GM21367 (cell line): ENCODE measurements around the gene ADRA2B.
A peak's percentile ranks its signal among the peaks of the same experiment; 100 is the strongest.
"Not testable (repeated sequence)": the region's sequence is repeated elsewhere in the genome, so short reads cannot be mapped to it uniquely, and the experiment has no call there.

ENCODE experiments used
- ATAC-seq: cut with Tn5 transposase; IDR thresholded peaks from one replicate; pipeline ENCODE4 v1.9.1; 2021; ENCODE audit not compliant: unreplicated experiment

Gene ADRA2B

DNA sequence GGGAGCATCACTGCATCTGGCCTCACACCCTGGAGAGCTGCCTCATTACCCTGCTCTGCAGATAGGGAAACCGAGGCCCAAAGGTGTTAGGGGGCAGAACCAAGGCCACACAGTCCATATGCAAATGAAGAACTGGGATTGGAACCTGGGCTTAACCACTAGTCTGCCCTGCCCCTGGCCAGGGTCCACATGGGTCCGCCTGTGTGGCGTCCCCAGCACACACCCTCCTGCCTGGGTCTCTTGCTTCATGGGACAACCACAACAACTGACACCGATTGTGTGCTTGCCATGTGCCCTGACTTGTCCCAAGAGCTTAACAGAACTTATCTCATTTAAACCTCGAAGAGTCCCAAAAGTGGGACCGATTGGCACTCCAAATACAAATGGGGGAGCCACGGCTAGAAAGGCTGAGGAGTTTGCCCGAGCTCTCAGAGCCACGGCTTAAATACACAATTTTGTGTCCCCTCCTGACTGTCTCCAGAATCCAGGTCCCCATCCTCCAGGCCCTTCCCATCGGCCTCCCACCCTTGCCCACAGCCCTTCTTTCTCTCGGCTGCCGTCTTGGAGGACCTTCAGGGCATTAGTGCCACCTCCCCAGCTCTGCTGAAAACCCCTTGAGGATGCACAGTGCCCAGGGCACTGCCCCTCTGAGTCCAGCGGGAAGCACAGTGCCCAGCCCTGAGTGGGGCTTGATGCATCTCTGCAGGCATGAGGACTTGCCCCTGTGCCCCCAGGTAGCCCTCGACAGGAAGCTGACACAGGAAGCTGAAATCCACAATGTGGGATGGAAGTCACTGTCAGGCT, 34.6 kb upstream of the ADRA2B start:
- no peak for ATAC-seq

- ATAC-seq = no peak
Observed at GRCh38 chr2:96150007-96150640, 33.8 kb upstream of the ADRA2B start.

DNA sequence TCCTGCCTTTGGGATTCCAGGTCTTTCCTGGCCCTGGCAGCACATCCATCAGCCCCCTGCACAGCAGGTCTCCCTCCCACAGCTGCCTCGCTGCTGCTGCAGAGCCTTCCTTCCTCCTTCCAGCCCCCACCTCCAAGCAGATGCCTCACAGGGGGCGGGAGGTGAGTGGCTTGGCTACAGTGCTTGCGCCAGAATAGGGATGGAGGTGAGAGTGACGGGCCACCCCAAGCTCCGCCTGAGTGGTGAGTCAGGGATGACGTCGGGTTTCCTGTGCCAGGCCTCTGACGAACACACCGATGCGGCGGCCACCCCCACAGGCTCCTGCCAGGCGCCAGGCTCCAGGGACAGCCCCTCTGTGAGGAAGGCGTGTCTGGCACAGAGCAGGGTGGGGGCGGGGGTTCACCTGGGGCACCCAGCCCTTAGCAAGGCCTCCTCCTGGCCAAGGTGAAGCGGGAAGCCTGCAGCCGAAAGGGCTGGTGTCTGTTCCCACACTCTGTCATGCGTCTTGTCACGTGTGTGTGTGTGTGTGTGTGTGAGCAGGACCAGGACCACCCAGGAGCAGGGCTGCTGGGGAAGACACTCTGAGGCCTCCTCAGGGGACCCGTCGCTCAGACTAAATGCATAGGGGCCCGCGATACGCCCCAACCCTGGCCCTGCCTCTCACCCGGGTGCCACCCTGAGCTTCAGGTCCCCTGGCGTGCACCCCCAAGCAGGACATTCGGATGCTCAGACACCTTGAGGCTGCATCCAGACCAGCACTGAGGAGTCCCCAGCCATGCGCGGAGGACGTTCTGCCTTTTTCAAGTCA, 32.2 kb upstream of the ADRA2B start:
- ATAC-seq = peak; percentile 39

DNA sequence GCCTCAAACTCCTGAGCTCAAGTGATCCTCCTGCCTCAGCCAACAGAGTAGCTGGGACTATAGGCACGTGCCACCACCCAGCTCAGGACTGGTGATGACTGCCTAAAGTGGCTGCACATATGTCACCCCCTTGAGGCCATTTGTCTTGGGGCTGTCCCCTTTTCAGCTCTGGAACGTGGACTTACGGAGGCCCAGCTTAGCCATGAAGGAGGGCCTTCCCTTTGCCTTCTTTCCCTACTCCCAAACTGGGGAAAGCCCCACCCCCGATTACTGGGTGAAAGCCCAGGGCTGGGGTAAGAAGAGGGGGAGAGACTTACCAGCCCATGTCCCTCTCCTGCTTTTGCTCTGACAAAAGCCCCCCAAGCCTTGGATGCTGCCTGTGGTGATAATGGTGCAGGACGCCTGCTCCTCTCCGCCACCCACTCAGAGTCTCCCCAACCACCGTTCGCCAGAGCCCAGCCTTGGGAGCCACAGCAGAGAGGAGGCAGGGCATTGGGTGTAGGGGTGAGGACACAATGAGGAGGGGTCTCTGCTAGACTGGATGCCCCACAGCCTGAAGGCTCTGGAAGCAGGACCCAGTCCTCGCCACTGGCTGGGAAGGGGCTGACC, 31.3 kb upstream of the ADRA2B start:
- no peak for ATAC-seq

- no peak for ATAC-seq
Observed at GRCh38 chr2:96146881-96147592, 30.7 kb upstream of the ADRA2B start.

- ATAC-seq = peak; percentile 20
Observed at GRCh38 chr2:96146153-96146880, 29.9 kb upstream of the ADRA2B start.

- ATAC-seq = no peak
Observed at GRCh38 chr2:96145848-96146152, 29.4 kb upstream of the ADRA2B start.

DNA sequence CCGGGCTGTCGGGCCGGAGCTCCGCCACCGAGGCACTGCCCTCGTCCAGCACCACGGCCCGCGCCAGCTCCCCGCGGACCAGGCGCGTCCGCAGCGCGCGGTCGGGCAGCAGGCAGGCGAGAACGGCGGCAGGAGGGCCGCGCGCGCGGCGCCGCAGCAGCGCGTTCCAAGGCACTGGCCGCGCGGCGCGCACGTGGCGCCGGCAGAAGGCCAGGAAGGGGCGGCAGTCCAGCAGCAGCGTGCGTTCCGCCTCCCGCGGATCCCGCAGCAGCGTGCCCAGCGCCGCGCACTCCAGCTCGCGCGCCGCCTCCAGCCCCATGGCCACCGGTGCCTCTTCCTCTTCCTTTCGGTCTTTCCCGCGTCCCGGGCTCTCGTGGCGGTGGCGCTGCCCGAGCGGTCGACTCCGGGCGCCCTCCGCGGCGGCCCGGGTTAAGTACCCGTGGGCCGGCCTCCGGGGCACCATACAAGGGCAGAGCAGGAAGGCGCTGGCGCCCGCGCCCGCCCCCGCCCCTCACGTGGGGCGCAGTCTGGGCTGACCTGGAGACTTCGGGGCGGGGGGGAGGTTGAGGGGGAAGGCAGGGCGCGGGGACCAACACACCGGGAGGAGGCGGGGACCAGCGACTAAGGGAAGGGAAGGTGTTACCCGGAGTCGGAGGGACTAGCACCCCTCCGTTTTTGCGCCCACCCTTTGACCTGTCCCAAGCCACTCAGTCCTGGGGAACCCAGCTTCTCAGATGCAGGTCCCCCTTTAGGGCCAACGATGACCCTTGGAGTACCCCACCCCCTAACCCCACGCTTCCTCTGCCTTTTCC, 28.9 kb upstream of the ADRA2B start, which contains the start of gene DUSP2:
DUSP2 (minus strand) TSS at position 405 of the 812 bp plus-strand sequence; CDS start at position 319, 86 bp downstream.
- peak; percentile 38 for ATAC-seq

DNA sequence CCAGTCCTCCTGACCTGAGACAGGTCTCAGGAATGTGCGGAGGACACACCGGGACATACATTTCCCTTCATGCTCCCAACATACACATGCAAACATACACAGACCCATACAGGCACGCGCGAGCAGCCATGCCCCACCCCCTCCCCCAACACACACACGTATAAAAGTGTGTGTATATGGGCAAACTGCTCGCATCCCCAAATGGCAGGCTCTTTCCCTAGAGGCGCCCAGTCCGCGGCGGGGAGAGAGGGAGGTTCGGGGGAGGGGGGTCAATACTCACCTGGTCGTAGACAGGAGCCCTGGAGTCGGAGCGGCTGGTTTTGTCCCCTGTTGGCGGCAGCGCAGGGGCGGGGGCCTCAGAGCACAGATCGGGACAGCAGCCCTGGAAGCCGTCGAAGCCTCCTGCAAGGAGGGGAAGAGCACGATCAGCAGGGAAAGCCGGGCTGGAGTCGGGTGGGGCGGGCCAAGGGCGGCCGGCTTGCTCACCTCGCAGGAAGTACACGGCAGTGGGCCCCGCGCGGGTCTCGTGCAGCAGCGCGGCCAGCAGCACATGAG, 28.2 kb upstream of the ADRA2B start:
- no peak for ATAC-seq

GRCh38 chr2:96143848-96144480, 27.6 kb upstream of the ADRA2B start:
- no peak for ATAC-seq

- no peak for ATAC-seq
Observed at GRCh38 chr2:96143231-96143847, 27.0 kb upstream of the ADRA2B start.

DNA sequence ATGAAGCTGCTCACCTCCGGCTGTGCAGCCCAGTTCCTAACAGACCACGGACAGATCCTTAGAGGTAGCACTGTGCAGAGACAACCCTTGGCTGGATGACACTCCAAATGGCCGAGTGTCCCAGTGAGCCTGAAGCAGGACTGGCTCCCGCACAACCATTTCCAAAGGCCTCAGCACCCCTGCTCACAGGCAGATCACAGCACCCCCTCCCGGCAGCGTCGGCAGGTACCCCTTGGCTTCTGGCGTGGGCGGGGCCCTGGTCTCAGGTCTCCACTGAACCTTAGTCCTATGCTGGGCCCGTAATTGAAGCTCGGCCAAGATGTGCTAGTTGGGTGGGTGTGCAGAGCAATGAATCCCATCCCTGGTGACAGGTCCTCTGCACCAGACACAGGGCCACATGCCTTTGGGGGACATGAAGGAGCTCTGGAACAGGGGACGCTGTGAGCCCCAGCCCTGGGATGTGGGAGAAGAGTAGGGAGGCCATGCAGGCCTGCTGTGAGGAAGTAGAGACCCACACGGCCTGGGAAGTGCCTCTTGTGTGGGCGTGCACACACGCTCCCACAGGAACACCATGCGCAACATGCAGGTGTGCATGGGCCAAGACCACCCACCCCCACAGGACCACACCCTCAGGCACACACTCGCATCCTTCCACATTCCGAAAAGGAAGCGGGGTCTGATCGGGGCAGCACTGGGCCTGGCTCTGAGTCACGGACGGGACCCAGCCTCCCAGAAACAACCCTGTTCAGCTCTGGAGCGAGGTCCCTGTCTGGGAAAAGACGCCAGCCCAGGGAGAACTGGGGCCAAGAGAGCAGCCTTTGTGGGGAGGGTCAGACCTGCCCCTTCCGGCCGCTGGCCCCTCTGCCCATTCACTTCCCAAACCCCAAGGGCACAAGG, 26.1 kb upstream of the ADRA2B start:
- no peak for ATAC-seq

GRCh38 chr2:96141624-96141967, 25.2 kb upstream of the ADRA2B start:
- ATAC-seq = not testable (repeated sequence)

DNA sequence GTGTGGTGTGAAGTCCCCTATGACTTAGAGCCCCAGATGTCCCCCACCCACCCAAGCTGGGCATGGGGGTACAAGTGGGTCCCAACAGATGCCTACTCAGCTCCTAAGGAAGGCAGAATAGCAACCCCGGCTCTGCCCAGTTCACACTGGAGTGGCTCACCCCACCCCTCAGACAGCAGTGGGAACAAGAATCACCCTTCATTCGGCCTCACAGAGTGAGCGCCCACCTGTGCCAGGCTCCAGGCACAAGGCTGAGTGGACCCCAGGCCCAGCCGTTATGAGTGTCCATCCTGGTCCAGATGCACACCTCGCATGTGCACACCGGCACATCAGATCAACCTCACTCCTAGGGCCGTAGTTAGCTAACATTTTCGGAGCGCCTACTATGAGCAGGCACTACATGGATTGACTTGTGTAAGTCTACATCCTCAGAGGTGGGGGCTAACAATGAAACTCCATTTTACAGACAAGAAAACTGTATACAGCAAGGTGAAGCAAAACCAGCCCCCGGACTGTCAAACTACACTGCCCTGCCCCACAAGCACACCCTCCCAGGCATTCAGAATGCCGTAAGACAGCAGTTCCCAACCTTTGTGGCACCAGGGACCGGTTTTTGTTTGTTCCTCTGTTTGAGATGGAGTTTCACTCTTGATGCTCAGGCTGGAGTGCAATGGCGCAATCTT, 24.7 kb upstream of the ADRA2B start:
- ATAC-seq = no peak

- ATAC-seq = no peak
Observed at GRCh38 chr2:96139181-96139758, 22.9 kb upstream of the ADRA2B start.
